IPS-15b (cell line): ENCODE data around the gene CYFIP2.

Experiments used
- H3K27me3 ChIP-seq: one replicate; pipeline ENCODE4 v1.6.1; 2013; ENCODE audit warnings: low read length; ENCODE audit not compliant: control insufficient read depth, insufficient read depth
- H3K36me3 ChIP-seq: one replicate; pipeline ENCODE4 v1.6.1; 2013; ENCODE audit warnings: low read length; ENCODE audit not compliant: control insufficient read depth, insufficient read depth
- H3K4me1 ChIP-seq: one replicate; pipeline ENCODE4 v1.6.1; 2013; ENCODE audit warnings: mild to moderate bottlenecking, low read length; ENCODE audit not compliant: control insufficient read depth, insufficient read depth
- H3K4me3 ChIP-seq: one replicate; pipeline ENCODE4 v1.5.1; 2013; ENCODE audit warnings: low read depth, low read length
- H3K9ac ChIP-seq: one replicate; pipeline ENCODE4 v1.6.1; 2013; ENCODE audit warnings: low read depth, mild to moderate bottlenecking, low read length
- H3K9me3 ChIP-seq: one replicate; pipeline ENCODE4 v1.6.1; 2013; ENCODE audit warnings: mild to moderate bottlenecking, low read length; ENCODE audit not compliant: control insufficient read depth, insufficient read depth

CYFIP2 gene

DNA sequence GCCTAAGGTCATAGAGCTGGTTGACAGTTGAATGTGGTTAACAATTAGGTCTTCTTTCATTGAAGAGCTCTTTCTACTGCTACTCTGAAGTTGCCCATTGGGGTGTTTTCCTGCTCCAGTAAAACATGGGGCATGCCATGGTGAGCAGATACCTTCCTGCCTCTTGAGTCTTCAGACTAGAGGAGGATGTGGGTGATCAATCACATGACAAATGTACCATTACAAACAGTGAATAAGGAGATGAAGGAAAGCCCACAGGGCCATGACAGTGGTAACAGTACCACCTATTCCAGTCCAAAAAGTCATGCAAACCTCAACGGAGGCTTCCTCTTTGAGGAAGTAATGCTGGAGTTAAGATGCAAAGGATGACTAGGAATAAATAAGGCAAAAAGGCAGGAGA lies 73.5 kb downstream of the CYFIP2 start:
- no peak overlapping the region for H3K9ac ChIP-seq
- H3K4me1 ChIP-seq = no peaks in the 10 kb centered on the region
- no peak overlapping the region for H3K4me3 ChIP-seq
- no peaks in the 10 kb centered on the region for H3K27me3 ChIP-seq
- H3K36me3 ChIP-seq = peaks cover 5% of the 10 kb centered on the region
- H3K9me3 ChIP-seq = no peaks in the 10 kb centered on the region

GRCh38 chr5:157342822-157343402 lies 77.0 kb downstream of the CYFIP2 start:
- no peak overlapping the region for H3K9ac ChIP-seq
- peaks cover 5% of the 10 kb centered on the region for H3K36me3 ChIP-seq
- H3K9me3 ChIP-seq = no peaks in the 10 kb centered on the region
- no peaks in the 10 kb centered on the region for H3K4me1 ChIP-seq
- H3K4me3 ChIP-seq = no peak overlapping the region
- no peaks in the 10 kb centered on the region for H3K27me3 ChIP-seq

GRCh38 chr5:157343842-157344790 lies 78.2 kb downstream of the CYFIP2 start:
- Histone ChIP-seq H3K4me1 (no peaks in the 10 kb centered on the region), H3K36me3 (peaks cover 5% of the 10 kb centered on the region), H3K9ac (no peak overlapping the region), H3K27me3 (no peaks in the 10 kb centered on the region), H3K4me3 (no peak overlapping the region), H3K9me3 (no peaks in the 10 kb centered on the region)

- H3K9ac ChIP-seq = no peak overlapping the region
- H3K4me1 ChIP-seq = no peaks in the 10 kb centered on the region
- H3K36me3 ChIP-seq = peaks cover 5% of the 10 kb centered on the region
- no peaks in the 10 kb centered on the region for H3K27me3 ChIP-seq
- no peaks in the 10 kb centered on the region for H3K9me3 ChIP-seq
- no peak overlapping the region for H3K4me3 ChIP-seq
These were observed 79.1 kb downstream of the CYFIP2 start for GRCh38 chr5:157345067-157345466.

DNA sequence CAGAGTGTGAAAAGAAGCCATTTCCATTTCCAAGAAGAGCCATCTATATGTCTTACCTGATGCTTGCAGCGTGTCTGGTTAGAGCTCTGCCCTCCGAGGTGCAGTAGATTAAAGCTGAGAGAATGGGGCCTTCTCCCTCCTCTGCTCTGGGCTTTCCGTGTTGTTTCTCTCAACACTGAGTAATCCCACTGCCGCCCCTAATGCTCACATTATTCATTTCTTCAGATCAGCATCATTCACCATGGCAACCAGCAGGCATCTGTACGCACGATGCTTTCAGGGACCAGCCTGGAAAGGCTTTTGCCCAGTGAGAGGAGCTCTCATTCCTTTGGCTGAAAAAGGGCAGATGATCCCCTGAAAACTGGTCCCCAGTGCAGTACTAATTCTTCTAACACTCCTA lies 79.6 kb downstream of the CYFIP2 start:
- Histone ChIP-seq H3K4me1 (no peaks in the 10 kb centered on the region), H3K4me3 (no peak overlapping the region), H3K36me3 (peaks cover 5% of the 10 kb centered on the region), H3K27me3 (no peaks in the 10 kb centered on the region), H3K9me3 (no peaks in the 10 kb centered on the region), H3K9ac (no peak overlapping the region)

GRCh38 chr5:157347301-157348048 lies 81.6 kb downstream of the CYFIP2 start:
- Histone ChIP-seq H3K9ac (no peak overlapping the region), H3K4me1 (no peaks in the 10 kb centered on the region), H3K36me3 (peaks cover 7% of the 10 kb centered on the region), H3K9me3 (no peaks in the 10 kb centered on the region), H3K4me3 (no peak overlapping the region), H3K27me3 (no peaks in the 10 kb centered on the region)

GRCh38 chr5:157348049-157348400 lies 82.1 kb downstream of the CYFIP2 start:
- Histone ChIP-seq H3K9me3 (no peaks in the 10 kb centered on the region), H3K9ac (no peak overlapping the region), H3K27me3 (no peaks in the 10 kb centered on the region), H3K4me3 (no peak overlapping the region), H3K4me1 (no peaks in the 10 kb centered on the region), H3K36me3 (peaks cover 6% of the 10 kb centered on the region)

- Histone ChIP-seq H3K36me3 (peaks cover 2% of the 10 kb centered on the region), H3K4me3 (no peak overlapping the region), H3K9ac (no peak overlapping the region), H3K4me1 (peaks cover 5% of the 10 kb centered on the region), H3K27me3 (no peaks in the 10 kb centered on the region), H3K9me3 (no peaks in the 10 kb centered on the region)
These were observed 85.2 kb downstream of the CYFIP2 start for GRCh38 chr5:157350939-157351801.

DNA sequence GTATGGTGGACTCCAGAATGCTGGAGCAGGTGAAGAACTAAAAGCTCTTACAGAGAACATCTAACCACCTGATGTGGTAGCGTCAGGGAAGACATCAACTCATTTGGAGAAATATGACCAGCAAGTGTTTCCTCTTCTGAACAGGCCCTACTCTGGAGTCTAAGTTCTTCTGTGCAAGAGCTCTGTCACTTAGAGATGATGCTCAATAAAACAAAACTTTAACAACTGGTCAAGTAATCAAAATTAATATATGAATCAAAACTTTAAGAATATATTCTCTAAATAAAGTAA lies 85.8 kb downstream of the CYFIP2 start:
- no peak overlapping the region for H3K4me3 ChIP-seq
- H3K4me1 ChIP-seq = peaks cover 5% of the 10 kb centered on the region
- H3K9ac ChIP-seq = no peak overlapping the region
- H3K36me3 ChIP-seq = peaks cover 2% of the 10 kb centered on the region
- no peaks in the 10 kb centered on the region for H3K27me3 ChIP-seq
- H3K9me3 ChIP-seq = no peaks in the 10 kb centered on the region

DNA sequence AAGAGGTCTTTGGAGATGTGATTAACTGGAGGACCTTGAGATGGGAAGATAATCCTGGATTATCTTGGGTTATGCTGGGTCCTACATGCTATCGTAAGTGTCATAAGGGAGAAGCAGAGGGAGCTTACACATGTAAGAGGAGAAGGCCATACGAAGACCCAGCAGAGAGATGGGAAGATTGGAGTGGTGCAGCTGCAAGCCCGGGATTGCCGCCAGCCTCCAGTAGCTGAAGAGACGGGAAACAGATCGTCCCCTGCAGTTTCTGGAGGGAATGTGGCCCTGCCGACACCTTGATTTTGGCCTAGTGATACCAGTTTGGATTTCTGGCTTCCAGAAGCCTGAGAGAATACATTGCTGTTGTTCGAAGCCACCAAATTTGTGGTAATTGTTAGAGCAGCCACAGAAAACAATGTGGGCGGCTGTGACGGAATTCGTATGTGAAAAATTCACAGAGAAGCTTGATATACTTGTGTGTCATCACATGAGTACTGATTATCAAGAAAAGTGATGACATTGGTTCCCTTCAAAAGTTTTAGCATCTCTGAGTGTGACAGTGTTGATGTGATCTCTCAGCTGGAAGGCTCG lies 86.9 kb downstream of the CYFIP2 start:
- Histone ChIP-seq H3K9me3 (no peaks in the 10 kb centered on the region), H3K9ac (no peak overlapping the region), H3K27me3 (no peaks in the 10 kb centered on the region), H3K4me3 (no peak overlapping the region), H3K4me1 (peaks cover 5% of the 10 kb centered on the region), H3K36me3 (peaks cover 2% of the 10 kb centered on the region)

DNA sequence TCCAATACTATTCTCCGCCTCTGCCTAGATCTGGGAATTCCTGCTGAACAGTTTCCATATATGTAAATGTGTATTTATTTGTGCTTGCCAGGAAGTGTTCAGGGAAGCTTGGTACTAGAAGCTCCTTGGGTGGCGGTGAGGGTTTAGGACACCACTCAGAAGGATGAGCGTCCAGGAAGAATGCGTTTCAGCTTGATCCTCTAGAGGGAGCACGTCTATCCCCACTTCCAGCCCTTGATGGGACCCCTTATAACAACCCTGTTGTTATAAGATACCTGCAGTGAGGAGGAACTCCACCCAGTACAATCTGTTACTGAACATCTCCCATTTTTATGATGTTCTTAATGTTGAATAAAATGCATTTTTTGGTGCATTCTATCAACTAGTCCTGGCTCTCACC lies 88.9 kb downstream of the CYFIP2 start:
- no peaks in the 10 kb centered on the region for H3K27me3 ChIP-seq
- no peak overlapping the region for H3K4me3 ChIP-seq
- peaks cover 2% of the 10 kb centered on the region for H3K36me3 ChIP-seq
- no peaks in the 10 kb centered on the region for H3K9me3 ChIP-seq
- H3K9ac ChIP-seq = no peak overlapping the region
- H3K4me1 ChIP-seq = peaks cover 5% of the 10 kb centered on the region
